ENCODE data around the gene FAM3B.

The FAM3B gene

GRCh38 chr21:41360072-41360821 lies 43.6 kb downstream of the FAM3B start:
- peak; percentile 53 for DNase-seq (ENCODE audit: low read depth)
- TF ChIP-seq CTCF (IDR thresholded peaks at IDR 0.05; ENCODE audit: low read length, missing control alignments) = no peak
- no peak overlapping the region for H3K4me3 ChIP-seq (replicated peaks; ENCODE audit: low read depth, low read length)

GRCh38 chr21:41361053-41361785 lies 44.6 kb downstream of the FAM3B start:
- DNase-seq (ENCODE audit: low read depth) = no peak
- TF ChIP-seq CTCF (IDR thresholded peaks at IDR 0.05; ENCODE audit: low read length, missing control alignments) = no peak
- no peak overlapping the region for H3K4me3 ChIP-seq (replicated peaks; ENCODE audit: low read depth, low read length)

- DNase-seq (ENCODE audit: low read depth) = peak; percentile 70
- TF ChIP-seq CTCF (IDR thresholded peaks at IDR 0.05; ENCODE audit: low read length, missing control alignments) = no peak
- H3K4me3 ChIP-seq (replicated peaks; ENCODE audit: low read depth, low read length) = peak within 1 kb of the TSS; percentile 17
These were observed 45.4 kb downstream of the FAM3B start, which contains the start of gene MX2 for GRCh38 chr21:41361786-41362604. TSS of gene MX2 (plus strand) at chr21:41362027. CDS start at chr21:41376907, 14,880 bp downstream.

- no peak for TF ChIP-seq CTCF (IDR thresholded peaks at IDR 0.05; ENCODE audit: low read length, missing control alignments)
- DNase-seq (ENCODE audit: low read depth) = no peak
- H3K4me3 ChIP-seq (replicated peaks; ENCODE audit: low read depth, low read length) = no peak overlapping the region
These were observed 46.2 kb downstream of the FAM3B start for GRCh38 chr21:41362605-41363369.

- no peak overlapping the region for H3K4me3 ChIP-seq (replicated peaks; ENCODE audit: low read depth, low read length)
- no peak for TF ChIP-seq CTCF (IDR thresholded peaks at IDR 0.05; ENCODE audit: low read length, missing control alignments)
- DNase-seq (ENCODE audit: low read depth) = no peak
These were observed 47.0 kb downstream of the FAM3B start for GRCh38 chr21:41363370-41364270.

Data from fibroblast of pulmonary artery (primary cell).